Progenitor cell of endocrine pancreas (in vitro differentiated cells): Measurements from ENCODE around the gene RANBP6. TPM values are rescaled to one million over a fixed set of nuclear protein-coding genes. Genes with fewer than 3 reads are reported as not detected.

ENCODE experiments used
- DNase-seq: peaks from one replicate; pipeline ENCODE4 v3.0.0; 2021; ENCODE audit warnings: low spot score; ENCODE audit not compliant: unreplicated experiment
- H3K27ac Mint-ChIP-seq: 2 replicates; pipeline ENCODE4 v1.8.0; 2021; ENCODE audit warnings: mild to moderate bottlenecking, moderate library complexity, mixed read lengths
- H3K27me3 Mint-ChIP-seq: 2 replicates; pipeline ENCODE4 v1.8.0; 2021; ENCODE audit warnings: mixed read lengths
- H3K36me3 Mint-ChIP-seq: 2 replicates; pipeline ENCODE4 v1.8.0; 2022; ENCODE audit warnings: mixed read lengths; ENCODE audit not compliant: insufficient read depth
- H3K4me1 Mint-ChIP-seq: 2 replicates; pipeline ENCODE4 v1.8.0; 2021; ENCODE audit warnings: low read depth, mixed read lengths
- H3K4me3 Mint-ChIP-seq: 2 replicates; pipeline ENCODE4 v1.8.0; 2021; ENCODE audit warnings: low read depth, mild to moderate bottlenecking, moderate library complexity, mixed read lengths
- H3K9me3 Mint-ChIP-seq: 2 replicates; pipeline ENCODE4 v1.8.0; 2021; ENCODE audit warnings: low read depth, mixed read lengths
- CTCF ChIP-seq: fragments of 200-600 bp; sonication (generic); IDR thresholded peaks from one replicate; pipeline ENCODE4 v1.5.0; 2021; ENCODE audit warnings: antibody characterized with exemption, mild to moderate bottlenecking; ENCODE audit not compliant: unreplicated experiment
- total RNA-seq: library from RNA; stranded (reverse); gene quantifications from 2 replicates; pipeline ENCODE4 v1.2.1, GENCODE V29; 2021

The RANBP6 gene
- total RNA-seq, 1 donor from 2014 or later, result 20.8 TPM

- H3K9me3 Mint-ChIP-seq, result no peaks in the 10 kb centered on the region
- no peak overlapping the region for H3K4me3 Mint-ChIP-seq
- H3K27ac Mint-ChIP-seq, result no peak overlapping the region
- no peak for DNase-seq
- H3K27me3 Mint-ChIP-seq, result no peaks in the 10 kb centered on the region
- peaks cover 2% of the 10 kb centered on the region for H3K4me1 Mint-ChIP-seq
- H3K36me3 Mint-ChIP-seq, result no peaks in the 10 kb centered on the region
- TF ChIP-seq CTCF, result no peak
Measured at GRCh38 chr9:6045364-6045763, 29.9 kb upstream of the RANBP6 start.

- Mint-ChIP-seq H3K9me3 (no peaks in the 10 kb centered on the region), H3K36me3 (no peaks in the 10 kb centered on the region), H3K27ac (no peak overlapping the region), H3K27me3 (no peaks in the 10 kb centered on the region), H3K4me1 (no peaks in the 10 kb centered on the region), H3K4me3 (no peak overlapping the region)
- TF ChIP-seq CTCF, result no peak
- no peak for DNase-seq
Measured at GRCh38 chr9:6040077-6040476, 24.7 kb upstream of the RANBP6 start.

- no peaks in the 10 kb centered on the region for H3K4me1 Mint-ChIP-seq
- H3K9me3 Mint-ChIP-seq, result no peaks in the 10 kb centered on the region
Measured at GRCh38 chr9:6036391-6036790, 21.0 kb upstream of the RANBP6 start.

GRCh38 chr9:6034954-6035353 is 19.5 kb upstream of the RANBP6 start:
- Mint-ChIP-seq H3K4me1 (no peaks in the 10 kb centered on the region), H3K27ac (no peak overlapping the region), H3K27me3 (no peaks in the 10 kb centered on the region), H3K4me3 (no peak overlapping the region), H3K36me3 (no peaks in the 10 kb centered on the region), H3K9me3 (no peaks in the 10 kb centered on the region)
- DNase-seq, result no peak
- no peak for TF ChIP-seq CTCF

More at GRCh38 chr9:6036391-6036790, 21.0 kb upstream of the RANBP6 start:
- Mint-ChIP-seq H3K27ac (no peak overlapping the region), H3K36me3 (no peaks in the 10 kb centered on the region), H3K27me3 (no peaks in the 10 kb centered on the region), H3K4me3 (no peak overlapping the region)
- DNase-seq, result no peak
- TF ChIP-seq CTCF, result no peak

- no peak for TF ChIP-seq CTCF
- Mint-ChIP-seq H3K4me1 (no peaks in the 10 kb centered on the region), H3K4me3 (no peak overlapping the region), H3K9me3 (no peaks in the 10 kb centered on the region), H3K27me3 (no peaks in the 10 kb centered on the region), H3K27ac (no peak overlapping the region), H3K36me3 (no peaks in the 10 kb centered on the region)
- DNase-seq, result no peak
Measured at GRCh38 chr9:6029604-6030274, 14.3 kb upstream of the RANBP6 start.
